ENCODE results near the gene SPRR2D. TPM values are rescaled to one million over a fixed set of nuclear protein-coding genes. Genes with fewer than 3 reads are reported as not detected.

SPRR2D gene
- total RNA-seq (2022; extraction: Qiagen RNA extraction): not detected in 5 replicates

DNA sequence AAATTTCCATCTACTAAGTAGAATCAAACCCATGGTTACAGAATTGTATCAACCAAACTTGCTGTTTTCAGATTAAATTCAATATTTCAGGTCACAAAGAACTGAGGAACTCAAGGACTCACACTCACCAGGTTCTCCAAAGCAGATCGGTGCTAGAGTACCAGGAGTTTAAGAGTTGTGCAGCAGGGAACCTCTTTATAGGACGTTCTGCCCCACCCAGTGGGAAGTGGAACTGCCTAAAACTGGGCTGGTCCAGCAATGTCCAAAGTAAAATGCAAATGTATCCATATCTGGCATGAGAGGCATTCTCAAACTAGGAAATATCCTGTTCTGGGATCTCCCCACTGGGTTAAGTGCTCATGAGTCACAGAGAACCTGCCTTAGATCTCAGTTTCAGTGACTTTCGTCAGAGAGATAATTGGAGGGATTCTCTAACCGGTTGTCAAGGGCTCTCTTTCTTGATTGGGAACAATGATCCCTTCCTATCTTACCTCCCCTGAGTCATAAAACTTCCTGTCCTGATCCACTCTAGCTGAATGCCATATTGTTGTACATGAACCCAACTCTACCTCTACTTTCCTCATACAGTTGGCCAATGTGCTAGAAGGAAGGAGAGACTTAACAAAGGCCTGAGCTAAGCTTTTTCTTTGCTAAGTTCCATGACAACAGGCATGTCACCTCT, at the start of gene SPRR2D:
Gene SPRR2D, minus strand, starts transcription at position 171 of the 682 bp plus-strand sequence. CDS start 774 bp downstream, outside the sequence.

DNA sequence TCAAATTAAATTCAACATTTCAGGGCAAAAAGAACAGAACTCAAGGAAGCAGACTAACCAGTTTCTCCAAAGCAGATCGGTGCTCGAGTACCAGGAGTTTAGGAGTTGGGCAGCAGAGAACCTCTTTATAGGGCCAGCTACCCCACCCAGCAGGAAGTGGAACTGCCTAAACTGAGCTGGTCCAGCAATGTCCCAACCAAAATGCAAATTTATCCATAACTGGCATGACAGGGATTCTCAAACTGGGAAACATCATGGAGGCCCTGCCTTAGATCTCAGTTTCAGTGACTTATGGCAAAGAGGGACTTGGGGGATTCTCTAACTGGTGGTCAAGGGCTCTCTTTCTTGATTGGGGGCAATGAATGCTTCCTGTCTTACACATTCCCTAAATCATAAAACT, 30.6 kb upstream of the SPRR2D start, which contains the start of gene SPRR2B:
Gene SPRR2B, minus strand, starts transcription at position 101 of the 400 bp plus-strand sequence. CDS start 772 bp downstream, outside the sequence.

DNA sequence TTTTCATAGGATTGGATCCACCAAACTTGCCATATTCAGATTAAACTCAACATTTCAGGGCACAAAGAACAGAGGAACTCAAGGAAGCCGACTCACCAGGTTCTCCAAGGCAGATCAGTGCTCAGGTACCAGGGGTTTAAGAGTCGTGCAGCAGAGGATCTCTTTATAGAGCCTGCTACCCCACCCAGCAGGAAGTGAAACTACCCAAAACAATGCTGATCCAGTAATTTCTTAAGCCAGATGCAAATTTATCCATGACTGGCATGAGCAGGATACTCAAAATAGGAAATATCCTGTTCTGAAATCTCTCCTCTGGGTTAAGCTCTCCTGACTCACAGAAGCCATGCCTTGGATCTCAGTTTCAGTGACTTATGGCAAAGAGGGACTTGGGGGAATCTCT, 16.5 kb upstream of the SPRR2D start, which contains the start of gene SPRR2A:
Gene SPRR2A, minus strand, starts transcription at position 138 of the 400 bp plus-strand sequence. CDS start 777 bp downstream, outside the sequence.

DNA sequence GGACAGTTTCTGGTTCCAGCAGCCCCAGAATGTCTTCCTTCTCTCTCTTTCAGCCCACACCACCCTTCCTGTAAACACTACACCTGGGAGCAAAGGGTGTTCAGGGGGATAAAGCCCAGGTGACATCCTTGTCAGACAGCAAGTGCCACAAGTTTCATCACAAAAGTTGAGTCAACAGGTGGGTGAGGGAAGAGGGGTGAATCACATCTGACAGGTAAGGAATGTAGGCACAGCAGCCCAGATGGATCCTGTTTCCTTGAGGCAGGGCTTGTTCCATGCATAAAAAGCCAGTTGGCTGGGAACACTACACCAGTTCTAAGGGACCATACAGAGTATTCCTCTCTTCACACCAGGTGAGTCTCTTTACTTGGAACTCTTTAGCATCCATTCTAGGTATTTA, 10.0 kb downstream of the SPRR2D start, which contains the start of gene SPRR1B:
Gene SPRR1B, plus strand, starts transcription at position 309 of the 400 bp plus-strand sequence. CDS start 1,143 bp downstream, outside the sequence.

DNA sequence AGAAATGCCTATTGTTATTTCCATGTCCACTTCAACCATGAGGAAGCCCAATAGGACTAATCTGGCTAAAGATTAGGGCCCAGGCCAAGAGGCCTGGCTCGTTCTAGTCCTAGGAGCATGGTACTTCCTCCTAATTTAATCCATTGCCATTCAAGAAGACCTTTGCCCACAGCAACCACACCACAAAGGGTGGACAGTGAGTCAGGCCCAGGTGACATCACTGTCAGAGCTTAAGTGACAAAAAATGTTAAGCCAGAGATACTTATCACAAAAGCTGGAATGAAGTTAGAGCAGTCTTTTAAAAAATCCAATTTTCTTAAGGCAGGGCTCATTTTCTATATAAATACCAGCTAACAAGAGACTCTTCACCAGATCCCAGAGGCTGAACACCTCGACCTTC, 39.5 kb downstream of the SPRR2D start, which contains the start of gene SPRR3:
Gene SPRR3, plus strand, starts transcription at position 368 of the 400 bp plus-strand sequence. CDS start 1,272 bp downstream, outside the sequence.

Other genes with a start within 250 kb of the SPRR2D start
- not detected in 5 replicates for gene LCE1D, start 244.4 kb downstream of the SPRR2D start, total RNA-seq (2022; extraction: Qiagen RNA extraction)
- gene LCE1C, start 234.5 kb downstream of the SPRR2D start, total RNA-seq (2022; extraction: Qiagen RNA extraction): 0.14 TPM in 1 of 5 replicates, not detected in the others
- gene LCE1B, start 229.1 kb downstream of the SPRR2D start, total RNA-seq (2022; extraction: Qiagen RNA extraction): 0.08 TPM in 1 of 5 replicates, not detected in the others
- not detected in 5 replicates for gene LCE1A, start 213.6 kb downstream of the SPRR2D start, total RNA-seq (2022; extraction: Qiagen RNA extraction)
- gene LCE6A, start 198.3 kb downstream of the SPRR2D start, total RNA-seq (2022; extraction: Qiagen RNA extraction): not detected in 5 replicates
- gene LCE7A, start 181.1 kb downstream of the SPRR2D start, total RNA-seq (2022; extraction: Qiagen RNA extraction): not detected in 5 replicates
- gene SMCP, start 162.8 kb downstream of the SPRR2D start, total RNA-seq (2022; extraction: Qiagen RNA extraction): not detected in 5 replicates
- gene IVL, start 132.6 kb downstream of the SPRR2D start, total RNA-seq (2022; extraction: Qiagen RNA extraction): 0.05 to 0.12 TPM (median 0.09 TPM) in 5 replicates
- not detected in 5 replicates for gene SPRR5, start 93.9 kb downstream of the SPRR2D start, total RNA-seq (2022; extraction: Qiagen RNA extraction)
- gene SPRR4, start 70.5 kb downstream of the SPRR2D start, total RNA-seq (2022; extraction: Qiagen RNA extraction): not detected in 5 replicates
- not detected in 5 replicates for gene SPRR1A, start 57.0 kb downstream of the SPRR2D start, total RNA-seq (2022; extraction: Qiagen RNA extraction)
- not detected in 5 replicates for gene SPRR3, start 39.4 kb downstream of the SPRR2D start, total RNA-seq (2022; extraction: Qiagen RNA extraction)
- not detected in 5 replicates for gene SPRR1B, start 9.9 kb downstream of the SPRR2D start, total RNA-seq (2022; extraction: Qiagen RNA extraction)
- gene SPRR2A, start 16.4 kb upstream of the SPRR2D start, total RNA-seq (2022; extraction: Qiagen RNA extraction): 0.12 TPM in 1 of 5 replicates, not detected in the others
- gene SPRR2B, start 30.5 kb upstream of the SPRR2D start, total RNA-seq (2022; extraction: Qiagen RNA extraction): not detected in 5 replicates
- gene SPRR2E, start 53.4 kb upstream of the SPRR2D start, total RNA-seq (2022; extraction: Qiagen RNA extraction): not detected in 5 replicates
- gene SPRR2F, start 72.4 kb upstream of the SPRR2D start, total RNA-seq (2022; extraction: Qiagen RNA extraction): not detected in 5 replicates
- not detected in 5 replicates for gene SPRR2G, start 109.8 kb upstream of the SPRR2D start, total RNA-seq (2022; extraction: Qiagen RNA extraction)
- not detected in 5 replicates for gene LELP1, start 162.3 kb upstream of the SPRR2D start, total RNA-seq (2022; extraction: Qiagen RNA extraction)
- gene PRR9, start 176.5 kb upstream of the SPRR2D start, total RNA-seq (2022; extraction: Qiagen RNA extraction): 0.10 TPM in 1 of 5 replicates, not detected in the others
- gene LORICRIN, start 218.6 kb upstream of the SPRR2D start, total RNA-seq (2022; extraction: Qiagen RNA extraction): not detected in 5 replicates

All from A549 treated with dexamethasone at 1 μM for 4 hours (cell line).